ENCODE data around the gene GRID1. TPM values are rescaled to one million over a fixed set of nuclear protein-coding genes. Genes with fewer than 3 reads are reported as not detected.

GRID1 gene
- total RNA-seq, 1 donor from 2014 or later: 0.60 TPM

DNA sequence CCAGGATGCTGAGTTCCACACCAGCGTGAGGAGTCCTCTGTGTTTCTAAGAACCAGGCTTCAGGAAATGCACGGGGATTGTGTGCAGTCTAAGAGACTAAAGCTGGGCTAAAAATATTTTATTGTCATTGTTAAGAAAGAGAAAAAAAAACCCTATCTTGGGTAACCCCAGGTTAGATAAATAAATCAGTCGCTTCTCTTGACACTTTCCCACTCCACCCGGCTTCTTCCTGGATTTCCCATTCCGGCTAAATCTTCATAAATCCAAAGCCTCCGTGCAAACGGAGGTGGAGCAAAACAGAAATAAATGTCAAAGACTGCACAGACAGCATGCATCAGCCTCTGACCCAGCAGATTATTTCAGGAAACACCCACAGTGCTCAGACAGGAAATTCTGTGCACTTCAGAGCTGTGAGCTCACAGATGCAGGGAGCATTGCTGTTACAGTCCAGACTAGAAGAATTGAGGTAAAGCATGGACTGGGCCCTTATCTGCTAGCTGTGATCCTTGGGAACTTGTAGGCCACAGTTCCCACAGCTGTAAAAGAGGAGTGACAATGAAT is 44.8 kb upstream of the GRID1 start:
- peaks cover 7% of the 10 kb centered on the region for H3K9me3 Mint-ChIP-seq (ENCODE audit: low read depth)
- DNase-seq (ENCODE audit: low spot score): no peak
- no peaks in the 10 kb centered on the region for H3K27me3 Mint-ChIP-seq (ENCODE audit: low read depth)
- peak overlapping the region; percentile 49 for H3K4me3 Mint-ChIP-seq (ENCODE audit: unreplicated experiment)
- H3K4me1 Mint-ChIP-seq (ENCODE audit: low read depth): peaks cover 48% of the 10 kb centered on the region
- H3K27ac Mint-ChIP-seq (ENCODE audit: unreplicated experiment): peak overlapping the region; percentile 88
- peaks cover 2% of the 10 kb centered on the region for H3K36me3 Mint-ChIP-seq (ENCODE audit: low read depth)
- TF ChIP-seq, protein P1, sequence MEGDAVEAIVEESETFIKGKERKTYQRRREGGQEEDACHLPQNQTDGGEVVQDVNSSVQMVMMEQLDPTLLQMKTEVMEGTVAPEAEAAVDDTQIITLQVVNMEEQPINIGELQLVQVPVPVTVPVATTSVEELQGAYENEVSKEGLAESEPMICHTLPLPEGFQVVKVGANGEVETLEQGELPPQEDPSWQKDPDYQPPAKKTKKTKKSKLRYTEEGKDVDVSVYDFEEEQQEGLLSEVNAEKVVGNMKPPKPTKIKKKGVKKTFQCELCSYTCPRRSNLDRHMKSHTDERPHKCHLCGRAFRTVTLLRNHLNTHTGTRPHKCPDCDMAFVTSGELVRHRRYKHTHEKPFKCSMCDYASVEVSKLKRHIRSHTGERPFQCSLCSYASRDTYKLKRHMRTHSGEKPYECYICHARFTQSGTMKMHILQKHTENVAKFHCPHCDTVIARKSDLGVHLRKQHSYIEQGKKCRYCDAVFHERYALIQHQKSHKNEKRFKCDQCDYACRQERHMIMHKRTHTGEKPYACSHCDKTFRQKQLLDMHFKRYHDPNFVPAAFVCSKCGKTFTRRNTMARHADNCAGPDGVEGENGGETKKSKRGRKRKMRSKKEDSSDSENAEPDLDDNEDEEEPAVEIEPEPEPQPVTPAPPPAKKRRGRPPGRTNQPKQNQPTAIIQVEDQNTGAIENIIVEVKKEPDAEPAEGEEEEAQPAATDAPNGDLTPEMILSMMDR (IDR thresholded peaks at IDR 0.05): no peak

DNA sequence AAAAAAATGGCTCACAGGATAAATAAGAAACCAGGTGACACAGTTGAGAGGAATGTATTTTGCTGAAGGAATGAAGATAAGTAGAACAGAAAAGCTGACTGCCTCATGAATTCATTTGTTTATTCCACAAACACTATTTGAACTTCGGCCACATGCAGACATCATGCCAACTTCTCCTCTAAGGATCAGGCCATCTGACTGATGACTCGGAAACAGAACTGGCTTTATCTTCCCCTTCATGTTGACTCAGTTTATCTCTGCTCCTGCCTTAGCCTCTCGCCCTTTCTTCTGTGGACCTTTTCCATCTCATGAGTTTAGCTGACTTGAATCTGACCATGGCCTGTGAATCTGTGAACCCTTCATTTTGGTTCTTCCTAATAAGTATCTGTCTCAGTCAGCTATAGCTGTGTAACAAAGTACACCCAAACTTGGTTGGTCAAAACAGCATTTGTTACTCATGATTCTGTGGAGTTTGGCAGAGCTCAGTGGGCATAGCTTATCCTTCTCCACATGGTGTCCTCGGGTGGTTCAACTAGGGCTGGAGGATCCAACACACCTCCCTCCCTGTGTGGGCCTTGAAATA is 44.0 kb upstream of the GRID1 start:
- H3K4me1 Mint-ChIP-seq (ENCODE audit: low read depth): peaks cover 43% of the 10 kb centered on the region
- DNase-seq (ENCODE audit: low spot score): no peak
- TF ChIP-seq, protein P1 (IDR thresholded peaks at IDR 0.05): no peak

DNA sequence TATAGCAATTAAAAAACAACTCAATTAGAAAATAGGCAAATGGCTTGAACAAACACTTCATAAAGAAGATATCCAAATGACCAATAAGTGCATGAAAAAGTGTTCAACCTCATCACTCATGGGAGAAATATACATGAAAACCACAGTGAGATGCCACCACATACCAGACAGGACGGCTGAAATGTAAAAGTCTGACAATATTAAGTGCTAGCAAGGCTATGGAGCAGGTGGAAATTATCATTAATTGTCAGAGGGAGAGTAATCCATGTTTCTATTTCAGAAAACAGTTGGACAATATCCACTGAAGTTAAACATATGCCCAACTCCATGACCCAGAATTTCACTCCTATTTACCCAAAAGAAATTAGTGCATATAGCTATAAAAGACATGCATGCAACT is 42.6 kb upstream of the GRID1 start:
- peaks cover 2% of the 10 kb centered on the region for H3K36me3 Mint-ChIP-seq (ENCODE audit: low read depth)
- no peak overlapping the region for H3K4me3 Mint-ChIP-seq (ENCODE audit: unreplicated experiment)
- H3K27ac Mint-ChIP-seq (ENCODE audit: unreplicated experiment): no peak overlapping the region
- H3K27me3 Mint-ChIP-seq (ENCODE audit: low read depth): no peaks in the 10 kb centered on the region
- H3K4me1 Mint-ChIP-seq (ENCODE audit: low read depth): peaks cover 35% of the 10 kb centered on the region
- no peak for DNase-seq (ENCODE audit: low spot score)
- peaks cover 11% of the 10 kb centered on the region for H3K9me3 Mint-ChIP-seq (ENCODE audit: low read depth)
- TF ChIP-seq, protein P1 (IDR thresholded peaks at IDR 0.05): no peak

More for the DNA sequence above, 44.0 kb upstream of the GRID1 start:
- Mint-ChIP-seq H3K9me3 (ENCODE audit: low read depth) (peaks cover 7% of the 10 kb centered on the region), H3K36me3 (ENCODE audit: low read depth) (peaks cover 2% of the 10 kb centered on the region), H3K27me3 (ENCODE audit: low read depth) (no peaks in the 10 kb centered on the region), H3K27ac (ENCODE audit: unreplicated experiment) (peak overlapping the region; percentile 88), H3K4me3 (ENCODE audit: unreplicated experiment) (no peak overlapping the region)

DNA sequence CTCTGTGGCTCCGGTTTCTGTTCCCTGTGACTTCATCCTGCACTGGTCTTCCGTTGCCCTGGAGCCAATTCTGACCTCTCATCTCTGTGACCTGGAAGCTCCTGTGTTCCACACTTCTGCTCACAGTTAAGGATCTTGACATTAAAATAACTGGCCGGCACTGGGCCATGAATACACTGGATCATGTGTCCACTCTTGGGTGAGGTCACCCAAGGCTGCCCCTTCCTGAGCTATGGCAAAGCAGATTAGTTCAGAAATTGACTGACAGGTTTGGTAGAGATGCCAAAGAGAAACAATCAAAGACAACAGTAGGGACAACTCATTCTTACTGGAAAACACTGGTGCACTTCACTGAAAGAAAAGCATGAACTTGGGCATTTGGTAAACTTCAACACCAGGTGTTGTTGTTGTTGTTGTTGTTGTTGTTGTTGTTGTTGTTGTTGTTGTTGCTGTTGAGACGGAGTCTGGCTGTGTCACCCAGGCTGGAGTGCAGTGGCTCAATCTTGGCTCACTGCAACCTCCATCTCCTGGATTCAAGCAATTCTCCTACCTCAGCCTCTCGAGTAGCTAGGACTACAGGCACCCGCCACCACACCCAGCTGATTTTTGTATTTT is 36.7 kb upstream of the GRID1 start:
- no peaks in the 10 kb centered on the region for H3K36me3 Mint-ChIP-seq (ENCODE audit: low read depth)
- no peaks in the 10 kb centered on the region for H3K27me3 Mint-ChIP-seq (ENCODE audit: low read depth)
- peaks cover 3% of the 10 kb centered on the region for H3K9me3 Mint-ChIP-seq (ENCODE audit: low read depth)
- DNase-seq (ENCODE audit: low spot score): no peak
- H3K4me3 Mint-ChIP-seq (ENCODE audit: unreplicated experiment): no peak overlapping the region
- peaks cover 27% of the 10 kb centered on the region for H3K4me1 Mint-ChIP-seq (ENCODE audit: low read depth)
- H3K27ac Mint-ChIP-seq (ENCODE audit: unreplicated experiment): no peak overlapping the region
- TF ChIP-seq, protein P1 (IDR thresholded peaks at IDR 0.05): no peak

DNA sequence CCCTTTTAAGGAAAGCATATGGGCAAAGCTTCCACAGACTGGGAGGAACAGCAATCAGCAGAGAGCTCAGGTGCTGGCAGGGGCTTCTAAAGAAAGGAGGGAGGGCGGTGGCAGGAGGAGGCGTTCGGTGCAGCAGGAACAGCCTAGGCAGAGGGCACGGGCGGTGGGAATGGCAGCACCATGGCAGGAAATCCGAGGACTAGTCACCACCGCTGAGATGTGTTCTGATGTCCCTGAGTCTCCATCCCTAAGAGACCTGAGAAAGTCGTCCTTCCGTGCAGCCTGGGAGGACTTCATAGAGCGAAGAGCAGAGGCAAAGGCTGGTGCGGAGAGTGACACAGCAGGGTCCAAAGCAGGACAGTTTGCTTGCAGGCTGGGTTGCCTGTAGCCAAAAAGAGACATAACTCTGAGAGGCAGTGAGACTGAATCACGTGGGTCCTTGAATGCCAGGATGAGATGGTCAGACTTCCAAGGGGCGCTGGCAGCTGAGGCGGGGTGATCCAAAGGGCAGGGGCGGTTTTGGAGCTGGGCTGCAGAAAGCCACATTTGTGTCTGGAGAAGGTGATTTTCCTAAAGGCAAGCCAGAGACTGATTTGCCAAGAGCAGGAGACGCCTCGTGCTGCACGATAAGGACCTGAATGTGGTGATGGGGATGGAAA is 35.8 kb upstream of the GRID1 start:
- H3K36me3 Mint-ChIP-seq (ENCODE audit: low read depth): no peaks in the 10 kb centered on the region
- peaks cover 3% of the 10 kb centered on the region for H3K9me3 Mint-ChIP-seq (ENCODE audit: low read depth)

More for the DNA sequence above, 35.8 kb upstream of the GRID1 start:
- TF ChIP-seq, protein P1 (IDR thresholded peaks at IDR 0.05): no peak
- Mint-ChIP-seq H3K27me3 (ENCODE audit: low read depth) (no peaks in the 10 kb centered on the region), H3K4me3 (ENCODE audit: unreplicated experiment) (peak overlapping the region; percentile 75), H3K27ac (ENCODE audit: unreplicated experiment) (peak overlapping the region; percentile 46), H3K4me1 (ENCODE audit: low read depth) (peaks cover 27% of the 10 kb centered on the region)
- no peak for DNase-seq (ENCODE audit: low spot score)
